Esophagus muscularis mucosa (tissue), 4 donors: ENCODE results near the gene UVRAG.

Experiments
- CTCF ChIP-seq, 3 experiments: fragments of 200-600 bp in 2 of 3; fragments of 450-650 bp in 1 of 3; sonication (generic) in 2 of 3; IDR thresholded peaks; one replicate each; pipeline ENCODE4 v1.5.1; 2017 to 2019; ENCODE audit warnings: antibody characterized with exemption in 3 of 3, mild to moderate bottlenecking in 2 of 3, moderate library complexity in 1 of 3
- EP300 ChIP-seq: sonication (generic); formaldehyde crosslinking; IDR thresholded peaks from one replicate; pipeline ENCODE4 v1.6.1; 2017; ENCODE audit warnings: antibody characterized with exemption
- POLR2A ChIP-seq: fragments of 450-650 bp; IDR thresholded peaks from one replicate; pipeline ENCODE4 v1.6.1; 2017; ENCODE audit warnings: antibody characterized with exemption, moderate library complexity, mild to moderate bottlenecking, low read depth
- POLR2AphosphoS5 ChIP-seq, 2 donors: sonication (generic); formaldehyde crosslinking; IDR thresholded peaks; one replicate each; pipeline ENCODE4 v1.6.1; 2017; ENCODE audit warnings: antibody characterized with exemption in 2 of 2

- peak; percentile 74 to 81 (median 81) for TF ChIP-seq CTCF (IDR thresholded peaks at IDR 0.05)
- no peak for TF ChIP-seq POLR2AphosphoS5 (IDR thresholded peaks at IDR 0.05)
- TF ChIP-seq POLR2A, result no peak
- no peak for TF ChIP-seq EP300
These were observed 81.9 kb downstream of the UVRAG start for GRCh38 chr11:75896843-75897419.
